ENCODE measurements around the gene TNFRSF25.

TNFRSF25 gene

GRCh38 chr1:6511561-6512244, 45.7 kb upstream of the TNFRSF25 start:
- H2BK5ac ChIP-seq (ENCODE audit: low read length) = no peak overlapping the region
- no peak overlapping the region for H4K8ac ChIP-seq (ENCODE audit: low read depth, low read length)
- H3K4me3 ChIP-seq (ENCODE audit: low read length) = no peak overlapping the region
- no peak overlapping the region for H3K4ac ChIP-seq (ENCODE audit: low read depth, low read length)
- WGBS (ENCODE audit: extremely low coverage, insufficient coverage, low lambda C conversion rate) = no CpG with 5 or more reads among the region's 16 CpGs
- H3K27me3 ChIP-seq (ENCODE audit: insufficient read depth, low read length, poor library complexity) = no peaks in the 10 kb centered on the region
- H3K27ac ChIP-seq (ENCODE audit: low read depth, low read length) = no peak overlapping the region
- no peak overlapping the region for H3K18ac ChIP-seq (ENCODE audit: low read length)
- no peak overlapping the region for H3K56ac ChIP-seq (ENCODE audit: low read length)
- no peak overlapping the region for H3K9ac ChIP-seq (ENCODE audit: low read length)
- H2BK120ac ChIP-seq (ENCODE audit: low read depth, low read length) = no peak overlapping the region
- no peak overlapping the region for H3K23ac ChIP-seq (ENCODE audit: low read length)
- DNase-seq = no peak
- H4K5ac ChIP-seq (ENCODE audit: low read length) = no peak overlapping the region
- H2BK15ac ChIP-seq (replicated peaks; ENCODE audit: low read depth) = no peak overlapping the region
- H2AK5ac ChIP-seq (ENCODE audit: low read length) = no peak overlapping the region
- no peaks in the 10 kb centered on the region for H3K79me1 ChIP-seq (ENCODE audit: low read length)
- no peaks in the 10 kb centered on the region for H3K36me3 ChIP-seq (ENCODE audit: control insufficient read depth, insufficient read depth, low read length)
- H3K79me2 ChIP-seq (ENCODE audit: control insufficient read depth, insufficient read depth, low read length) = no peaks in the 10 kb centered on the region
- H3K4me1 ChIP-seq (ENCODE audit: control insufficient read depth, low read depth, low read length) = no peaks in the 10 kb centered on the region
- H3K4me2 ChIP-seq (ENCODE audit: low read length) = no peak overlapping the region

- H3K4ac ChIP-seq (ENCODE audit: low read depth, low read length) = no peak overlapping the region
- no peak overlapping the region for H3K4me2 ChIP-seq (ENCODE audit: low read length)
- no peak overlapping the region for H2BK15ac ChIP-seq (replicated peaks; ENCODE audit: low read depth)
- H2BK5ac ChIP-seq (ENCODE audit: low read length) = no peak overlapping the region
- H3K27ac ChIP-seq (ENCODE audit: low read depth, low read length) = no peak overlapping the region
- H3K36me3 ChIP-seq (ENCODE audit: control insufficient read depth, insufficient read depth, low read length) = no peaks in the 10 kb centered on the region
- no peak overlapping the region for H2BK120ac ChIP-seq (ENCODE audit: low read depth, low read length)
- H3K23ac ChIP-seq (ENCODE audit: low read length) = no peak overlapping the region
- no peaks in the 10 kb centered on the region for H3K79me1 ChIP-seq (ENCODE audit: low read length)
- no peak overlapping the region for H3K18ac ChIP-seq (ENCODE audit: low read length)
- H2AK5ac ChIP-seq (ENCODE audit: low read length) = no peak overlapping the region
- H3K27me3 ChIP-seq (ENCODE audit: insufficient read depth, low read length, poor library complexity) = no peaks in the 10 kb centered on the region
- no peak overlapping the region for H3K56ac ChIP-seq (ENCODE audit: low read length)
- no CpG with 5 or more reads among the region's 6 CpGs for WGBS (ENCODE audit: extremely low coverage, insufficient coverage, low lambda C conversion rate)
- no peak for DNase-seq
- H4K8ac ChIP-seq (ENCODE audit: low read depth, low read length) = no peak overlapping the region
- H4K5ac ChIP-seq (ENCODE audit: low read length) = no peak overlapping the region
- H3K4me1 ChIP-seq (ENCODE audit: control insufficient read depth, low read depth, low read length) = no peaks in the 10 kb centered on the region
- no peaks in the 10 kb centered on the region for H3K79me2 ChIP-seq (ENCODE audit: control insufficient read depth, insufficient read depth, low read length)
- H3K9ac ChIP-seq (ENCODE audit: low read length) = no peak overlapping the region
- H3K4me3 ChIP-seq (ENCODE audit: low read length) = no peak overlapping the region
These were observed 45.1 kb upstream of the TNFRSF25 start for GRCh38 chr1:6511056-6511455.

GRCh38 chr1:6510493-6510892, 44.5 kb upstream of the TNFRSF25 start:
- H3K79me2 ChIP-seq (ENCODE audit: control insufficient read depth, insufficient read depth, low read length) = no peaks in the 10 kb centered on the region
- H3K36me3 ChIP-seq (ENCODE audit: control insufficient read depth, insufficient read depth, low read length) = no peaks in the 10 kb centered on the region
- no peak overlapping the region for H3K27ac ChIP-seq (ENCODE audit: low read depth, low read length)
- H3K4me1 ChIP-seq (ENCODE audit: control insufficient read depth, low read depth, low read length) = no peaks in the 10 kb centered on the region
- H3K4ac ChIP-seq (ENCODE audit: low read depth, low read length) = no peak overlapping the region
- H3K23ac ChIP-seq (ENCODE audit: low read length) = no peak overlapping the region
- no peak overlapping the region for H2BK120ac ChIP-seq (ENCODE audit: low read depth, low read length)
- WGBS (ENCODE audit: extremely low coverage, insufficient coverage, low lambda C conversion rate) = no CpG with 5 or more reads among the region's 6 CpGs
- no peak overlapping the region for H2BK15ac ChIP-seq (replicated peaks; ENCODE audit: low read depth)
- no peak overlapping the region for H3K9ac ChIP-seq (ENCODE audit: low read length)
- no peak overlapping the region for H3K4me2 ChIP-seq (ENCODE audit: low read length)
- H3K56ac ChIP-seq (ENCODE audit: low read length) = no peak overlapping the region
- no peak overlapping the region for H2AK5ac ChIP-seq (ENCODE audit: low read length)
- no peak overlapping the region for H4K8ac ChIP-seq (ENCODE audit: low read depth, low read length)
- H3K27me3 ChIP-seq (ENCODE audit: insufficient read depth, low read length, poor library complexity) = no peaks in the 10 kb centered on the region
- H3K4me3 ChIP-seq (ENCODE audit: low read length) = no peak overlapping the region
- no peak overlapping the region for H4K5ac ChIP-seq (ENCODE audit: low read length)
- DNase-seq = no peak
- no peaks in the 10 kb centered on the region for H3K79me1 ChIP-seq (ENCODE audit: low read length)
- H3K18ac ChIP-seq (ENCODE audit: low read length) = no peak overlapping the region
- no peak overlapping the region for H2BK5ac ChIP-seq (ENCODE audit: low read length)

- Histone ChIP-seq H2BK5ac (ENCODE audit: low read length) (no peak overlapping the region), H2BK15ac (replicated peaks; ENCODE audit: low read depth) (no peak overlapping the region), H3K4me1 (ENCODE audit: control insufficient read depth, low read depth, low read length) (no peaks in the 10 kb centered on the region), H3K23ac (ENCODE audit: low read length) (no peak overlapping the region), H3K56ac (ENCODE audit: low read length) (no peak overlapping the region), H3K27ac (ENCODE audit: low read depth, low read length) (no peak overlapping the region), H2AK5ac (ENCODE audit: low read length) (no peak overlapping the region), H3K4ac (ENCODE audit: low read depth, low read length) (no peak overlapping the region), H3K18ac (ENCODE audit: low read length) (no peak overlapping the region), H3K36me3 (ENCODE audit: control insufficient read depth, insufficient read depth, low read length) (no peaks in the 10 kb centered on the region), H4K8ac (ENCODE audit: low read depth, low read length) (no peak overlapping the region), H3K27me3 (ENCODE audit: insufficient read depth, low read length, poor library complexity) (no peaks in the 10 kb centered on the region), H3K79me1 (ENCODE audit: low read length) (no peaks in the 10 kb centered on the region), H3K4me2 (ENCODE audit: low read length) (no peak overlapping the region), H4K5ac (ENCODE audit: low read length) (no peak overlapping the region), H3K4me3 (ENCODE audit: low read length) (no peak overlapping the region), H3K79me2 (ENCODE audit: control insufficient read depth, insufficient read depth, low read length) (no peaks in the 10 kb centered on the region), H2BK120ac (ENCODE audit: low read depth, low read length) (no peak overlapping the region), H3K9ac (ENCODE audit: low read length) (no peak overlapping the region)
- no CpG with 5 or more reads among the region's 10 CpGs for WGBS (ENCODE audit: extremely low coverage, insufficient coverage, low lambda C conversion rate)
- DNase-seq = no peak
These were observed 43.9 kb upstream of the TNFRSF25 start for GRCh38 chr1:6509919-6510291.

GRCh38 chr1:6509220-6509918, 43.4 kb upstream of the TNFRSF25 start:
- WGBS (ENCODE audit: extremely low coverage, insufficient coverage, low lambda C conversion rate) = no CpG with 5 or more reads among the region's 20 CpGs
- Histone ChIP-seq H3K36me3 (ENCODE audit: control insufficient read depth, insufficient read depth, low read length) (no peaks in the 10 kb centered on the region), H3K9ac (ENCODE audit: low read length) (no peak overlapping the region), H3K4ac (ENCODE audit: low read depth, low read length) (no peak overlapping the region), H3K56ac (ENCODE audit: low read length) (no peak overlapping the region), H3K4me1 (ENCODE audit: control insufficient read depth, low read depth, low read length) (no peaks in the 10 kb centered on the region), H3K79me2 (ENCODE audit: control insufficient read depth, insufficient read depth, low read length) (no peaks in the 10 kb centered on the region), H2BK15ac (replicated peaks; ENCODE audit: low read depth) (no peak overlapping the region), H2BK120ac (ENCODE audit: low read depth, low read length) (no peak overlapping the region), H3K18ac (ENCODE audit: low read length) (no peak overlapping the region), H3K4me2 (ENCODE audit: low read length) (no peak overlapping the region), H2BK5ac (ENCODE audit: low read length) (no peak overlapping the region), H4K5ac (ENCODE audit: low read length) (no peak overlapping the region), H3K79me1 (ENCODE audit: low read length) (no peaks in the 10 kb centered on the region), H4K8ac (ENCODE audit: low read depth, low read length) (no peak overlapping the region), H3K27ac (ENCODE audit: low read depth, low read length) (no peak overlapping the region), H3K23ac (ENCODE audit: low read length) (no peak overlapping the region), H3K4me3 (ENCODE audit: low read length) (no peak overlapping the region), H3K27me3 (ENCODE audit: insufficient read depth, low read length, poor library complexity) (no peaks in the 10 kb centered on the region), H2AK5ac (ENCODE audit: low read length) (no peak overlapping the region)
- DNase-seq = no peak

- H3K18ac ChIP-seq (ENCODE audit: low read length) = no peak overlapping the region
- no peaks in the 10 kb centered on the region for H3K36me3 ChIP-seq (ENCODE audit: control insufficient read depth, insufficient read depth, low read length)
- H4K5ac ChIP-seq (ENCODE audit: low read length) = no peak overlapping the region
- H3K27me3 ChIP-seq (ENCODE audit: insufficient read depth, low read length, poor library complexity) = no peaks in the 10 kb centered on the region
- no peak overlapping the region for H4K8ac ChIP-seq (ENCODE audit: low read depth, low read length)
- H3K4me3 ChIP-seq (ENCODE audit: low read length) = no peak overlapping the region
- H3K4me2 ChIP-seq (ENCODE audit: low read length) = no peak overlapping the region
- WGBS (ENCODE audit: extremely low coverage, insufficient coverage, low lambda C conversion rate) = no CpG with 5 or more reads among the region's 11 CpGs
- no peak overlapping the region for H3K23ac ChIP-seq (ENCODE audit: low read length)
- no peak overlapping the region for H2BK15ac ChIP-seq (replicated peaks; ENCODE audit: low read depth)
- H2BK120ac ChIP-seq (ENCODE audit: low read depth, low read length) = no peak overlapping the region
- DNase-seq = no peak
- H3K4me1 ChIP-seq (ENCODE audit: control insufficient read depth, low read depth, low read length) = no peaks in the 10 kb centered on the region
- H3K4ac ChIP-seq (ENCODE audit: low read depth, low read length) = no peak overlapping the region
- no peaks in the 10 kb centered on the region for H3K79me2 ChIP-seq (ENCODE audit: control insufficient read depth, insufficient read depth, low read length)
- no peak overlapping the region for H3K27ac ChIP-seq (ENCODE audit: low read depth, low read length)
- no peak overlapping the region for H3K9ac ChIP-seq (ENCODE audit: low read length)
- no peak overlapping the region for H2BK5ac ChIP-seq (ENCODE audit: low read length)
- no peak overlapping the region for H2AK5ac ChIP-seq (ENCODE audit: low read length)
- H3K56ac ChIP-seq (ENCODE audit: low read length) = no peak overlapping the region
- no peaks in the 10 kb centered on the region for H3K79me1 ChIP-seq (ENCODE audit: low read length)
These were observed 42.8 kb upstream of the TNFRSF25 start for GRCh38 chr1:6508816-6509189.

All from mesendoderm (in vitro differentiated cells).